ENCODE measurements around the gene IRAK3. TPM values are rescaled to one million over a fixed set of nuclear protein-coding genes. Genes with fewer than 3 reads are reported as not detected.

IRAK3 gene
- total RNA-seq, 1 donor = 3.6 TPM

DNA sequence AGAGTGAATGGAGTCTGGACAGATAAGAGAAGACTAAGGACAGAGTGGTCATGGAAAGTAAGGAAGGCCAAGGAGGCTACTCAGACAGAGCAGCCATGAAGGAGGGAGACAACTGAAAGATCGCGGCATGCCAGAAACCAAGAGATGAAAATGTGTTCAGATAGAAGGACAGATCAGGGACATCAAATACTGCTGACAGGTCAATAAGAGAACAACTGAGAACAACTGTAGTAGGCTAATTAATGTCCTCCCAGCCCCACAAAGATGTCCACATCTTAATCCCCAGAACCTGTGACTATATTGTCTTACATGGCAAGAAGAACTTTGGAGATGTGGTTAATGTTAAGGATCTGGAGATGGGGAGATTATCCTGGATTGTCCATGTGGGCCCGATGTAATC lies 98.3 kb downstream of the IRAK3 start:
- H3K79me2 ChIP-seq (ENCODE audit: insufficient read depth, low read length) = no peaks in the 10 kb centered on the region
- no peaks in the 10 kb centered on the region for H3K36me3 ChIP-seq (ENCODE audit: insufficient read depth, low read length)
- TF ChIP-seq, protein P1, sequence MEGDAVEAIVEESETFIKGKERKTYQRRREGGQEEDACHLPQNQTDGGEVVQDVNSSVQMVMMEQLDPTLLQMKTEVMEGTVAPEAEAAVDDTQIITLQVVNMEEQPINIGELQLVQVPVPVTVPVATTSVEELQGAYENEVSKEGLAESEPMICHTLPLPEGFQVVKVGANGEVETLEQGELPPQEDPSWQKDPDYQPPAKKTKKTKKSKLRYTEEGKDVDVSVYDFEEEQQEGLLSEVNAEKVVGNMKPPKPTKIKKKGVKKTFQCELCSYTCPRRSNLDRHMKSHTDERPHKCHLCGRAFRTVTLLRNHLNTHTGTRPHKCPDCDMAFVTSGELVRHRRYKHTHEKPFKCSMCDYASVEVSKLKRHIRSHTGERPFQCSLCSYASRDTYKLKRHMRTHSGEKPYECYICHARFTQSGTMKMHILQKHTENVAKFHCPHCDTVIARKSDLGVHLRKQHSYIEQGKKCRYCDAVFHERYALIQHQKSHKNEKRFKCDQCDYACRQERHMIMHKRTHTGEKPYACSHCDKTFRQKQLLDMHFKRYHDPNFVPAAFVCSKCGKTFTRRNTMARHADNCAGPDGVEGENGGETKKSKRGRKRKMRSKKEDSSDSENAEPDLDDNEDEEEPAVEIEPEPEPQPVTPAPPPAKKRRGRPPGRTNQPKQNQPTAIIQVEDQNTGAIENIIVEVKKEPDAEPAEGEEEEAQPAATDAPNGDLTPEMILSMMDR (IDR thresholded peaks at IDR 0.05; ENCODE audit: extremely low read depth, low read depth, low read length) = no peak
- no peak overlapping the region for H3K27ac ChIP-seq (ENCODE audit: low read depth, low read length)
- peaks cover 3% of the 10 kb centered on the region for H3K27me3 ChIP-seq (ENCODE audit: insufficient read depth, low read length)
- no peaks in the 10 kb centered on the region for H3K4me1 ChIP-seq (ENCODE audit: insufficient read depth, low read length)
- no peaks in the 10 kb centered on the region for H4K20me1 ChIP-seq (ENCODE audit: insufficient read depth, low read length)
- no peak overlapping the region for H3K4me2 ChIP-seq (ENCODE audit: insufficient read depth, low read length)
- no peak for DNase-seq (ENCODE audit: insufficient read length, low spot score, missing footprints)
- H2AFZ ChIP-seq (ENCODE audit: low read length) = no peak overlapping the region
- no peaks in the 10 kb centered on the region for H3K9me3 ChIP-seq (ENCODE audit: low read depth, low read length)
- H3K4me3 ChIP-seq (ENCODE audit: insufficient read depth, low read length) = no peak overlapping the region

DNA sequence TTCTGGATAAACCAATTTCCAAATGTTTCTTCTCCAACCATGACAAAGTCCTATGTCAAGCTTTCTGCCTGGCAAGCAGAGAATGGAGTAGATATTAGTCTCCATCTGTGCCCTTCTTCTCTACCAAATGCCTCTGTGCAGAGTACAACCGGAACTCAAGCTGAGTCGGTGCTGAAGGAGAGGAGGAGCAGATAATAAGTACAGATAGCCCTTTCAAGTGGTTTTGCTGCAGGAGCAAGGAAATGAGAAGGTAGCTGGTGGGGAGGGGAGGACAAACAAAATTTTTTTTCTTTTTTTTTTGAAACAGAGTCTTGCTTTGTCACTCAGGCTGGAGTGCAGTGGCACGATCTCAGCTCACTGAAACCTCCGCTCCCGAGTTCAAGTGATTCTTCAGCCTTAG lies 99.1 kb downstream of the IRAK3 start:
- Histone ChIP-seq H3K36me3 (ENCODE audit: insufficient read depth, low read length) (no peaks in the 10 kb centered on the region), H2AFZ (ENCODE audit: low read length) (no peak overlapping the region), H3K27ac (ENCODE audit: low read depth, low read length) (no peak overlapping the region), H4K20me1 (ENCODE audit: insufficient read depth, low read length) (no peaks in the 10 kb centered on the region), H3K4me2 (ENCODE audit: insufficient read depth, low read length) (no peak overlapping the region), H3K4me1 (ENCODE audit: insufficient read depth, low read length) (no peaks in the 10 kb centered on the region), H3K27me3 (ENCODE audit: insufficient read depth, low read length) (peaks cover 2% of the 10 kb centered on the region), H3K4me3 (ENCODE audit: insufficient read depth, low read length) (no peak overlapping the region), H3K79me2 (ENCODE audit: insufficient read depth, low read length) (no peaks in the 10 kb centered on the region), H3K9me3 (ENCODE audit: low read depth, low read length) (no peaks in the 10 kb centered on the region)
- DNase-seq (ENCODE audit: insufficient read length, low spot score, missing footprints) = no peak
- TF ChIP-seq, protein P1 (IDR thresholded peaks at IDR 0.05; ENCODE audit: extremely low read depth, low read depth, low read length) = no peak

DNA sequence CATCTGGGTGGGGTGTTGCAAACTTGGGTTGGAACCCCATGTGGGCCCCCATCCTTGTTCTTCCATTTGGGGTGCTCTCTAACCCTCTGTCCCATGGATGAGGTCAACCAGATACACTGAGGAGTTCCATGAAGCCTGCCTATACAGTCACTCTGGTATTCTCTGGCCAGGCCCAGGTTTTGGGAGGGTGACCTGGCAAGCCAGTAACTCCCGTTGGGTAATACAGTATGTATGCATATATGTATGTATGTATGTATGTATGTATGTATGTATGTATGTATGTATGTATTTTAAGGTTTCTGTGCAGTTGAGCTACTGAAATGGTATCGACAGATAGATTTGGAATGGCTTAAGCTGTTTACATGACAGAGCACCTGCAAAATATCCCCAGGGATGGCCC lies 100.5 kb downstream of the IRAK3 start:
- Histone ChIP-seq H3K27me3 (ENCODE audit: insufficient read depth, low read length) (peaks cover 5% of the 10 kb centered on the region), H3K36me3 (ENCODE audit: insufficient read depth, low read length) (no peaks in the 10 kb centered on the region), H3K4me3 (ENCODE audit: insufficient read depth, low read length) (no peak overlapping the region), H3K4me2 (ENCODE audit: insufficient read depth, low read length) (no peak overlapping the region), H4K20me1 (ENCODE audit: insufficient read depth, low read length) (no peaks in the 10 kb centered on the region), H3K79me2 (ENCODE audit: insufficient read depth, low read length) (no peaks in the 10 kb centered on the region), H3K4me1 (ENCODE audit: insufficient read depth, low read length) (no peaks in the 10 kb centered on the region), H3K27ac (ENCODE audit: low read depth, low read length) (no peak overlapping the region), H3K9me3 (ENCODE audit: low read depth, low read length) (no peaks in the 10 kb centered on the region), H2AFZ (ENCODE audit: low read length) (no peak overlapping the region)
- TF ChIP-seq, protein P1 (IDR thresholded peaks at IDR 0.05; ENCODE audit: extremely low read depth, low read depth, low read length) = no peak
- DNase-seq (ENCODE audit: insufficient read length, low spot score, missing footprints) = no peak

DNA sequence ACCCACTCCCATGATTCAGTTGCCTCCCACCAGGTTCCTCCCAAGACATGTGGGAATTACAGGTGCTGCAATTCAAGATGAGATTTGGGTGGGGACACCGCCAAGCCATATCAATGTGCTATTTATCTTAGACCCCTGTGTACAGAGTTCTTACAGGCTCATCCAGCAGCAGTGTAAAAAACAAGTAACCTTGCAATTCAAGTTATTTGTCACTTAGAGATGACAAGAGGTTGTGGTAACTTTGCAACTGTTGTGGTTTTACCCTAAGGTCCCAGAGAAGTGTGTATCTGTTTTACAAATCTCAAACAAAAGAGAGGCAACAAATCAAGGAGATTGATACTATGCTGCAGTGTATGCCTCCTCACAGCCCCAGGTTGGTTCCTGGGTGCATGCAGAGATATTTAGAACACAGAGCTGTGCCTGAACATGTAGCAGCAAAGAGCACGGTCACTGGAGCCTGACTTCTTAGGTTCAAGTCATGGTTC lies 101.7 kb downstream of the IRAK3 start:
- Histone ChIP-seq H4K20me1 (ENCODE audit: insufficient read depth, low read length) (no peaks in the 10 kb centered on the region), H3K27me3 (ENCODE audit: insufficient read depth, low read length) (peaks cover 5% of the 10 kb centered on the region), H3K4me2 (ENCODE audit: insufficient read depth, low read length) (no peak overlapping the region), H3K4me3 (ENCODE audit: insufficient read depth, low read length) (no peak overlapping the region), H3K36me3 (ENCODE audit: insufficient read depth, low read length) (no peaks in the 10 kb centered on the region), H3K4me1 (ENCODE audit: insufficient read depth, low read length) (no peaks in the 10 kb centered on the region), H2AFZ (ENCODE audit: low read length) (no peak overlapping the region), H3K27ac (ENCODE audit: low read depth, low read length) (no peak overlapping the region), H3K79me2 (ENCODE audit: insufficient read depth, low read length) (no peaks in the 10 kb centered on the region), H3K9me3 (ENCODE audit: low read depth, low read length) (no peaks in the 10 kb centered on the region)
- TF ChIP-seq, protein P1 (IDR thresholded peaks at IDR 0.05; ENCODE audit: extremely low read depth, low read depth, low read length) = no peak
- DNase-seq (ENCODE audit: insufficient read length, low spot score, missing footprints) = no peak

Data from osteoblast (primary cell).